HEK293T (cell line): Measurements from ENCODE around the gene EXOC4.

Experiments used
- ARNT ChIP-seq: fragments of 450-650 bp; IDR thresholded peaks from 2 replicates; pipeline ENCODE4 v1.6.1; 2017; ENCODE audit warnings: mild to moderate bottlenecking
- BHLHE40 ChIP-seq: fragments of 450-650 bp; IDR thresholded peaks from 2 replicates; pipeline ENCODE4 v1.6.1; 2016; ENCODE audit warnings: mild to moderate bottlenecking, moderate library complexity, borderline replicate concordance
- CTBP1 ChIP-seq: fragments of 450-650 bp; IDR thresholded peaks from 2 replicates; pipeline ENCODE4 v1.6.1; 2016; ENCODE audit warnings: borderline replicate concordance
- ELF4 ChIP-seq: fragments of 450-650 bp; IDR thresholded peaks from 2 replicates; pipeline ENCODE4 v1.6.1; 2017; ENCODE audit warnings: antibody characterized with exemption
- FOXA1 ChIP-seq: fragments of 450-650 bp; IDR thresholded peaks from 2 replicates; pipeline ENCODE4 v1.6.1; 2016; ENCODE audit warnings: mild to moderate bottlenecking
- FOXK2 ChIP-seq: fragments of 450-650 bp; IDR thresholded peaks from 2 replicates; pipeline ENCODE4 v1.6.1; 2016; ENCODE audit warnings: mild to moderate bottlenecking
- FOXM1 ChIP-seq: fragments of 450-650 bp; IDR thresholded peaks from 2 replicates; pipeline ENCODE4 v1.6.1; 2017; ENCODE audit warnings: mild to moderate bottlenecking, borderline replicate concordance
- HDGF ChIP-seq: fragments of 450-650 bp; IDR thresholded peaks from 2 replicates; pipeline ENCODE4 v1.6.1; 2017; ENCODE audit warnings: antibody characterized with exemption, borderline replicate concordance
- NFRKB ChIP-seq: fragments of 450-650 bp; IDR thresholded peaks from 2 replicates; pipeline ENCODE4 v1.6.1; 2016; ENCODE audit warnings: mild to moderate bottlenecking, moderate library complexity
- PKNOX1 ChIP-seq: fragments of 450-650 bp; IDR thresholded peaks from 2 replicates; pipeline ENCODE4 v1.6.1; 2016
- SP1 ChIP-seq: fragments of 450-650 bp; IDR thresholded peaks from 2 replicates; pipeline ENCODE4 v1.6.1; 2017
- SUZ12 ChIP-seq: fragments of 450-650 bp; IDR thresholded peaks from 2 replicates; pipeline ENCODE4 v1.6.1; 2016; ENCODE audit warnings: mild to moderate bottlenecking
- TARDBP ChIP-seq: fragments of 450-650 bp; IDR thresholded peaks from 2 replicates; pipeline ENCODE4 v1.6.1; 2016
- ZNF384 ChIP-seq: fragments of 450-650 bp; IDR thresholded peaks from 2 replicates; pipeline ENCODE4 v1.6.1; 2016

- no peak for TF ChIP-seq ELF4
- TF ChIP-seq NFRKB: no peak
- no peak for TF ChIP-seq SUZ12
- TF ChIP-seq SP1: no peak
- no peak for TF ChIP-seq BHLHE40
- TF ChIP-seq ARNT: no peak
- TF ChIP-seq FOXM1: no peak
- no peak for TF ChIP-seq FOXA1
- no peak for TF ChIP-seq FOXK2
- TF ChIP-seq PKNOX1: no peak
- no peak for TF ChIP-seq CTBP1
- TF ChIP-seq ZNF384: no peak
- TF ChIP-seq TARDBP: no peak
- no peak for TF ChIP-seq HDGF
Measured at GRCh38 chr7:133932591-133932990, 679.7 kb downstream of the EXOC4 start.
